HCT116 (cell line): Measurements from ENCODE around the gene TLE4. TPM values are rescaled to one million over a fixed set of nuclear protein-coding genes. Genes with fewer than 3 reads are reported as not detected.

Experiments
- ATAC-seq: fragments of 200-7000 bp; cut with Tn5 transposase; 2 replicates; pipeline ENCODE4 v1.9.1; 2020; ENCODE audit warnings: mild to moderate bottlenecking, moderate library complexity
- BruUV-seq: library from RNA; stranded (reverse); fragments of 400-500 nt; replicated peaks from 2 replicates; lab custom pipeline; 2021; lab: Mats Ljungman, UMichigan
- CTCF ChIA-PET: fragments of 300-600 bp; sonication (Branson Sonifier 250); formaldehyde crosslinking; loops from one replicate; lab custom pipeline; 2021; ENCODE audit warnings: antibody characterized with exemption; lab: Charles Lee
- POLR2A ChIA-PET: fragments of 300-600, 350-600 bp; sonication (Branson Sonifier 250); formaldehyde crosslinking; loops from one replicate; lab custom pipeline; 2021; ENCODE audit warnings: antibody characterized with exemption; lab: Charles Lee
- RAD21 ChIA-PET, 2 experiments: fragments of 300-600 bp; sonication (Branson Sonifier 250); formaldehyde crosslinking; loops; one replicate each; lab custom pipeline; 2023; ENCODE audit warnings: low total read pairs in 2 of 2; ENCODE audit not compliant: uncharacterized antibody in 2 of 2, unreplicated experiment in 2 of 2, low non-redundant PET in 1 of 2; lab: Charles Lee
- DNase-seq: peaks from one replicate; pipeline ENCODE4 v3.0.0-alpha.2; 2010; ENCODE audit warnings: low read depth, low spot score
- H2AFZ ChIP-seq: fragments of 200-600 bp; shearing (Covaris generic), sonication (generic); 2 replicates; pipeline ENCODE4 v1.6.1; 2017; ENCODE audit warnings: low read depth, mixed run types, mixed read lengths, antibody characterized with exemption, low read length; ENCODE audit not compliant: poor library complexity, severe bottlenecking
- H3K27ac ChIP-seq: 2 replicates; pipeline ENCODE4 v1.5.1; 2012; ENCODE audit warnings: low read depth, low read length
- H3K27me3 ChIP-seq: fragments of 200-600 bp; sonication (generic); 2 replicates; pipeline ENCODE4 v1.6.1; 2016; ENCODE audit warnings: mixed run types, low read length, mixed read lengths; ENCODE audit not compliant: insufficient read depth
- H3K36me3 ChIP-seq, 2 experiments: fragments of 200-500 bp in 1 of 2; fragments of 200-600 bp in 1 of 2; sonication (Bioruptor generic) in 1 of 2; sonication (generic) in 1 of 2; 2 replicates each; pipeline versions ENCODE4 v1.5.1 to v1.6.1; 2014 to 2016; ENCODE audit warnings: low read length in 2 of 2, inconsistent platforms in 1 of 2, mixed read lengths in 1 of 2, mixed run types in 1 of 2; ENCODE audit not compliant: insufficient read depth in 2 of 2, control insufficient read depth in 1 of 2
- H3K4me1 ChIP-seq, 2 experiments: fragments of 200-600 bp in 1 of 2; sonication (generic) in 1 of 2; 2 replicates each; pipeline versions ENCODE4 v1.5.1 to v1.6.1; 2012 to 2017; ENCODE audit warnings: low read length in 2 of 2, inconsistent platforms in 1 of 2, mild to moderate bottlenecking in 1 of 2, mixed read lengths in 1 of 2, mixed run types in 1 of 2, moderate library complexity in 1 of 2; ENCODE audit not compliant: insufficient read depth in 2 of 2, control insufficient read depth in 1 of 2
- H3K4me2 ChIP-seq: fragments of 200-600 bp; sonication (generic); 2 replicates; pipeline ENCODE4 v1.6.1; 2017; ENCODE audit warnings: mixed run types, low read length, mixed read lengths
- H3K4me3 ChIP-seq, 2 experiments: fragments of 200-600 bp in 1 of 2; sonication (generic) in 1 of 2; replicated peaks in 1 of 2; 2 replicates each; pipeline ENCODE4 v1.5.1; 2011 to 2016; ENCODE audit warnings: low read length in 2 of 2, control low read depth in 1 of 2, low read depth in 1 of 2, mild to moderate bottlenecking in 1 of 2, mixed read lengths in 1 of 2, mixed run types in 1 of 2
- H3K79me2 ChIP-seq: fragments of 200-600 bp; sonication (generic); 2 replicates; pipeline ENCODE4 v1.6.1; 2017; ENCODE audit warnings: mild to moderate bottlenecking, mixed run types, low read length, moderate library complexity, mixed read lengths; ENCODE audit not compliant: insufficient read depth
- H3K9ac ChIP-seq: fragments of 200-600 bp; sonication (generic); 2 replicates; pipeline ENCODE4 v1.6.1; 2016; ENCODE audit warnings: low read length, mixed read lengths
- H3K9me2 ChIP-seq: fragments of 200-600 bp; sonication (generic), shearing (Covaris generic); 2 replicates; pipeline ENCODE4 v1.6.1; 2017; ENCODE audit warnings: mixed run types, mild to moderate bottlenecking, moderate library complexity; ENCODE audit not compliant: insufficient read depth
- H3K9me3 ChIP-seq, 2 experiments: fragments of 200-500 bp in 1 of 2; fragments of 200-600 bp in 1 of 2; sonication (Bioruptor generic) in 1 of 2; sonication (generic) in 1 of 2; 2 replicates each; pipeline ENCODE4 v1.6.1; 2014 to 2017; ENCODE audit warnings: low read length in 2 of 2, mixed read lengths in 2 of 2, inconsistent platforms in 1 of 2, low read depth in 1 of 2, mild to moderate bottlenecking in 1 of 2, mixed run types in 1 of 2, moderate library complexity in 1 of 2; ENCODE audit not compliant: control insufficient read depth in 1 of 2, insufficient read depth in 1 of 2
- H4K20me1 ChIP-seq: fragments of 200-600 bp; sonication (generic), shearing (Covaris generic); 2 replicates; pipeline ENCODE4 v1.6.1; 2017; ENCODE audit warnings: mixed run types, mild to moderate bottlenecking, moderate library complexity; ENCODE audit not compliant: insufficient read depth
- ATF3 ChIP-seq: IDR thresholded peaks from 2 replicates; pipeline ENCODE4 v1.6.1; 2012
- CEBPB ChIP-seq: IDR thresholded peaks from 2 replicates; pipeline ENCODE4 v1.6.1; 2012; ENCODE audit warnings: low read depth
- EGR1 ChIP-seq: IDR thresholded peaks from 2 replicates; pipeline ENCODE4 v1.6.1; 2012; ENCODE audit warnings: low read depth
- EZH2 ChIP-seq: fragments of 200-600 bp; sonication (generic); IDR thresholded peaks from 2 replicates; pipeline ENCODE4 v1.6.1; 2017; ENCODE audit warnings: antibody characterized with exemption, mixed run types
- FOSL1 ChIP-seq: IDR thresholded peaks from 2 replicates; pipeline ENCODE4 v1.6.1; 2012; ENCODE audit warnings: low read depth
- JUND ChIP-seq: IDR thresholded peaks from 2 replicates; pipeline ENCODE4 v1.6.1; 2012
- MAX ChIP-seq: IDR thresholded peaks from 2 replicates; pipeline ENCODE4 v1.6.1; 2012
- POLR2AphosphoS5 ChIP-seq: IDR thresholded peaks from 2 replicates; pipeline ENCODE4 v1.6.1; 2011; ENCODE audit warnings: mild to moderate bottlenecking, low read depth, low read length, moderate library complexity
- RAD21 ChIP-seq: IDR thresholded peaks from 2 replicates; pipeline ENCODE4 v1.6.1; 2012; ENCODE audit warnings: low read depth, mild to moderate bottlenecking
- REST ChIP-seq: IDR thresholded peaks from 2 replicates; pipeline ENCODE4 v1.6.1; 2012; ENCODE audit warnings: low read depth
- SRF ChIP-seq: IDR thresholded peaks from 2 replicates; pipeline ENCODE4 v1.6.1; 2012; ENCODE audit warnings: low read depth
- TCF7L2 ChIP-seq: IDR thresholded peaks from 2 replicates; pipeline ENCODE4 v1.7.0; 2011; ENCODE audit warnings: borderline replicate concordance, inconsistent platforms; ENCODE audit not compliant: insufficient read depth, insufficient read length; ENCODE audit errors: extremely low read depth
- ZFX ChIP-seq: fragments of 450-650 bp; IDR thresholded peaks from 2 replicates; pipeline ENCODE4 v1.6.1; 2017
- ZNF274 ChIP-seq: fragments of 200-500 bp; sonication (Bioruptor generic); IDR thresholded peaks from 2 replicates; pipeline ENCODE4 v1.6.1; 2014; ENCODE audit warnings: mild to moderate bottlenecking, low read depth, low read length, inconsistent platforms
- intact Hi-C: fragments of 100-400 bp; cut with micrococcal nuclease; formaldehyde crosslinking; loops from 2 replicates; pipeline ENCODE4 v1.10.0; 2022
- total RNA-seq: library from RNA; stranded (reverse); gene quantifications from one replicate; pipeline ENCODE4 v1.2.1, GENCODE V29; 2021; ENCODE audit not compliant: unreplicated experiment

Gene TLE4
- total RNA-seq, 1 experiment from 2014 or later = 0.39 TPM

GRCh38 chr9:79572032-79572607 lies 355 bp downstream of the TLE4 start:
- H3K36me3 ChIP-seq = no peaks in the 10 kb centered on the region
- no peak overlapping the region for H3K9ac ChIP-seq
- H4K20me1 ChIP-seq = no peaks in the 10 kb centered on the region
- ATAC-seq (no peak), DNase-seq (no peak)
- intact Hi-C loops = no loop called here
- H2AFZ ChIP-seq = no peak overlapping the region
- H3K4me3 ChIP-seq = no peak overlapping the region
- H3K27ac ChIP-seq = no peak overlapping the region
- H3K4me2 ChIP-seq = no peak overlapping the region
- H3K79me2 ChIP-seq = no peaks in the 10 kb centered on the region
- ChIA-PET POLR2A (no interaction called here), CTCF (no interaction called here)
- no peaks in the 10 kb centered on the region for H3K4me1 ChIP-seq
- no peaks in the 10 kb centered on the region for H3K9me2 ChIP-seq
- no TSS peak for BruUV-seq
- TF ChIP-seq RAD21 (no peak), ATF3 (no peak), POLR2AphosphoS5 (no peak), ZFX (no peak), EZH2 (no peak)
- TF ChIP-seq, all 23 proteins: peak for 0
- peaks cover 0 to 12% of the 10 kb centered on the region in 2 experiments; a peak in 2 of 4 replicates for H3K9me3 ChIP-seq
- RAD21 ChIA-PET = no interaction called here
- no peaks in the 10 kb centered on the region for H3K27me3 ChIP-seq

GRCh38 chr9:79572608-79573411 lies 1.0 kb downstream of the TLE4 start:
- Histone ChIP-seq H3K27ac (no peak overlapping the region), H3K4me3 (no peak overlapping the region), H3K9me2 (no peaks in the 10 kb centered on the region), H3K4me2 (no peak overlapping the region), H3K36me3 (no peaks in the 10 kb centered on the region), H3K27me3 (no peaks in the 10 kb centered on the region), H3K79me2 (no peaks in the 10 kb centered on the region), H3K4me1 (no peaks in the 10 kb centered on the region), H3K9ac (no peak overlapping the region), H4K20me1 (no peaks in the 10 kb centered on the region), H2AFZ (no peak overlapping the region), H3K9me3 (peaks cover 0 to 12% of the 10 kb centered on the region in 2 experiments; a peak in 2 of 4 replicates)
- no peak for ATAC-seq
- ChIA-PET RAD21 (no interaction called here), CTCF (no interaction called here), POLR2A (no interaction called here)
- no peak for DNase-seq
- TF ChIP-seq RAD21 (no peak), JUND (no peak), ZFX (no peak), TCF7L2 (no peak), ZNF274 (no peak), SRF (no peak), EZH2 (no peak), POLR2AphosphoS5 (no peak), MAX (no peak), FOSL1 (no peak), EGR1 (no peak), ATF3 (no peak), CEBPB (no peak), REST (no peak)
- no TSS peak for BruUV-seq
- intact Hi-C loops = no loop called here
